GM12873 (cell line): ENCODE measurements around the gene GARIN3.

ENCODE experiments used
- CTCF ChIP-seq: IDR thresholded peaks from 2 replicates; pipeline ENCODE4 v1.5.1; 2012; ENCODE audit warnings: low read depth, mild to moderate bottlenecking, moderate library complexity, low read length, control low read depth; ENCODE audit not compliant: insufficient read depth; ENCODE audit errors: missing control alignments

GARIN3 gene

DNA sequence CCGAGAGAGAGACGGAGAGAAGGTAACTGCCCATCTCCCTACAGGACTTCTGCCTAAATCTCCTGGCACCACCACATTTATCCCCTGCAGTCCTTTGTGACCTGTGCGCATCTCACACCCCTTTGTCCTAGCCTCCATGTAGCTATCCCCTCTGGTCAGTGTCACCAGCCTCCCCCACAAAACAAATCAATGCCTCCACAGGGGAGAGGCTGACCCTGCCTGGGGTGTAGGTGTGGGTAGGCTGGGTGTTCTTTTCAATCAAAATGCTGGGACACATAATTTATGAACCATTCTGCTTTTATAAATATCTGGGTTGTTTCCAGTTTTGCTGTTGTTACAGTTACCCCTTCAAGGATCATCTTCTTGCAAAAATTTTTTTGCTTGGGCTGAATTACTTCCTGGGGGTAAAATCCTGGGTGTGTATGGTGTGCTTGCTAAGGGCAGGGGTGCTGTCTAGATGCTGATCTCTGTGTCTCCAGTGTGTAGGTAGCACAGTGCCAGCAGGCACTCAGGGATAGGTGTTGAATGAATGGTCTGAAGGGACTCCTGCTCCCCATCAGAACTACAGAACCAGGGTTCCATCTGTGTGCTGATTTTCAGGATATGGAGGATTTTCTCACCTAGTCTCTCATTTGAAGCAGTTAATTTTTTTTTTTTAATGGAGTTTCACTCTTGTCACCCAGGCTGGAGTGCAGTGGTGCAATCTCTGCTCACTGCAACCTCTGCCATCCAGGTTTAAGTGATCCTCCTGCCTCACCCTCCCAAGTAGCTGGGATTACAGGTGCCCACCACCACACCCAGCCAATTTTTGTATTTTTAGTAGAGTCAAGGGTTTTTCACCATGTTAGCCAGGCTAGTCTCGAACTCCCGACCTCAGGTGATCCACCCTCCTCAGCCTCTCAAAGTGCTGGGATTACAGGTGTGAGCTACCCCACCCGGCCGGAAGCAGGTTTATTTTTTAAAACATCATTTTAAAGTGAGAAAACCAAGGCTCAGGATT lies at the start of gene GARIN3:
GARIN3 (minus strand) TSS at position 51 of the 1,000 bp plus-strand sequence. CDS start 96 bp downstream, outside the sequence.
- TF ChIP-seq CTCF = no peak

DNA sequence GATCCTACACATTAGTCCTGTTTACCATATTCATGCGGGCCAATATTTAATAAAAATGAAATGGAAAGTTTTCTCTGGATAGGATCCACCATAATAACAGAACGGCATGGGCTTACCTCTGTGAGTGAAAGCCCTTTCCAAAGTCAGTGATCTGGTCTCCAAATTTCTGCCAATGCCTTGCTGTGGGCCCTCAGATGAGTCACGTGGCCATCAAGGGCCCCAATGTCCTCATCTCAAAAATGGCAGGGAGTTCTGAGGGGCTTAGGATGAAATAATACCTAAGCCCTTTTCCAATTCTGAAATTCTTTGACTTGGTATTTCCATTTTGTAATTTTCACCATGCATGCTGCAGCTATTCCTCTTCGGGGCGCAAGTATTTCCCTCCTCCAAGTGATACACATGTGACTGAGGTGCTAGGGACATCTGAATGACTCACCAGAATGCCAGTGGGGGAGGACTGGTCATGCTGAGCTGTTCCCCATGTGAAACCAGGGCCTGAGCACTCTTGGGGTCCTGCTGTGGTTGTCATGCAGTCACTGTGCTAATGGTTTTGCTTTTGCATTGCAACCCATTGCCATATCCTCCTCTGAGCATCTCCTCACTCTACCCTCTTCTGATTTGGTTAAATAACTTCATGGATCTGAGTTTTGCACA lies 49.6 kb upstream of the GARIN3 start:
- no peak for TF ChIP-seq CTCF

DNA sequence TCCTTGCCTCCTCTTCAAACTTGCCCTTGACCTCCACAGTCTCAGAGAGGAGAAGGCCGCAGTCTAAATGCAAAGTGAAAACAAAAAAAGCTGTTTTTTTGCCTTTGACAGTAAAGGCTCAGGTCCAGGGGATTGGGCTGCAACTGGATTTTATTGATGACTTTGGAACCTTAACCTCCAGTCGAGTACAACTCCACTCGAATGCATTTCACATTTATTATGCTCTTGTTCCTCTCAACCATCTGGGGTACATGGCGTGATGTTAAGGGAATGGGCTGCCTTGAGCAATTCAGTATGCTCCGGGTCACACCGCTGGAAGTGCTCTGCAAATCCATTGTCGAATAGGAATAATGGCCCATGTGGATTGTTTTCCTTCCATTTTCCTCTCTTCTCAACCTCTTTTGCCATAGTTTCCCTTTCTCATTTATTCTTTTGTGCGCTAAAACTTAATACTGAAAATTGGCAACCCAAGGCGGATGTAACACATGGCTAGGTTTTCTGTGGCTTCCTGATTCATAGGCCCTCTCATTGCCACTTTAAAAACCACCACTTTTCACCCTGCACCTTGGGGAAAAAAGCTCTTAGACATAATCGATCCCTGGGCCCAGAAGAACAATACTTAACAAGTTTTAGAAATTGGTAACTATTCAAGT lies 48.9 kb upstream of the GARIN3 start:
- no peak for TF ChIP-seq CTCF

DNA sequence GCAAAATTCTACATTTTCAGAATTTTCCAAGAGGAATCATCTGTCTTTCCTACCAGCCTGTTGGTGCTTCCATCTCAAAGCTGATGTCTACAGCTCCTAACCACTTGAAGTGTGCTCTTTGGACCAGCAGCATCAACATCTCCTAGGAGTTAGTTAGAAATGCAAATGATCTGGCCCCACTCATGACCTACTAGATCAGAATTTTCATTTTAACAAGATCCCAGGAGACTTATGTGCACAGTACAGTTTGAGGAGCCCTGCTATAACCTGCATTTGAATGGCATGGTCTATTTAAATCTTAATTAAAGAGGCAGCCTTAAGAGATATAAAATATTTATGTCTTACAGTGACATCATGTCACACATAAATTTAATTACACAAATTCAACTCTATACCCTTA lies 48.4 kb upstream of the GARIN3 start:
- TF ChIP-seq CTCF = no peak

DNA sequence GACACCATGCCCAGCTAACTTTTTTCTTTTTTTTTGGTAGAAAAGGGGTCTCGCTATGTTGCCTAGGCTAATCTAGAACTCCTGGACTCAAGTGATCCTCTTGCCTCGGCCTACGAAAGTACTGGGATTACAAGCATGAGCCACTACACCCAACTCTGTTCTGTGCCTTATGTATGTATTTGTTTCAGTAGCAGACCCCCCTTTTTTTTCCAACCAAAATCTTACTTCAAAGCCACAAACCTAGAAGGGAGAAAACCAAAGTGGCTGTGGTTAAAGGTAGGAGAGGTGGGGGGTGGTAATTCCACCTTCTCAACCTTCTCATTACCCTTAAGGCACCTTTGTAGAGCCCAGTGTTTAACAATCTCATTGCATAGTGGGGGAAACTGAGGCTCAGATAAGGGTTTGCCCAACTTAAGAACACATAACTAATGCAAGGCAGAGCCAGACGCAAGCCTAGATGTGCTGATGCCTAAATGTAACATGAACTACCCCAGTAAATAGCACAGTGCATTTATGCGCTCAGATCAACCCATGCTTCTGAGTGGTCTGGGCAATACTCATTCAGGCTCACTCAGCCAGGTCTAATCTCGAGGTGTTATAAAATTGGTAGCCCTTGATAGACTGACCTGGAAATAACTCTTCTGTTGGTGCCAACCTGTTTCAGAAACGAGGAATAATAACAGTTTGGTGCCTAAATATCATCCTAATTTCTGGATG lies 47.6 kb upstream of the GARIN3 start:
- TF ChIP-seq CTCF = no peak

GRCh38 chr5:157212307-157212706 lies 46.2 kb upstream of the GARIN3 start:
- no peak for TF ChIP-seq CTCF
